ENCODE results near the gene ISX.

- TF ChIP-seq EZH2phosphoT487 (IDR thresholded peaks at IDR 0.05; ENCODE audit: borderline replicate concordance, low read depth, low read length) (no peak), CTCF (conservative IDR thresholded peaks at IDR 0.05; ENCODE audit: low read length) (no peak)
Observed at GRCh38 chr22:35064664-35065063, 1.3 kb upstream of the ISX start.

Data from OCI-LY7 (cell line).